Peyer's patch (tissue), 4 donors: Measurements from ENCODE around the gene CDC37. TPM values are rescaled to one million over a fixed set of nuclear protein-coding genes. Genes with fewer than 3 reads are reported as not detected.
A peak's percentile ranks its signal among the peaks of the same experiment; 100 is the strongest.

Experiments used
- DNase-seq, 3 donors: peaks; one replicate each; pipeline ENCODE4 v3.0.0-alpha.2; 2017 to 2019
- H3K27ac ChIP-seq, 4 donors: fragments of 200-600 bp; sonication (generic); one replicate each; pipeline ENCODE4 v1.5.1; 2016 to 2019
- H3K27me3 ChIP-seq, 2 donors: fragments of 200-600 bp; sonication (generic); one replicate each; pipeline ENCODE4 v1.5.1; 2019
- H3K36me3 ChIP-seq, 3 donors: fragments of 200-600 bp; sonication (generic); one replicate each; pipeline ENCODE4 v1.5.1; 2016 to 2019
- H3K4me1 ChIP-seq, 4 donors: fragments of 200-600 bp; sonication (generic); one replicate each; pipeline ENCODE4 v1.5.1; 2016 to 2019
- H3K4me3 ChIP-seq, 4 donors: fragments of 200-600 bp; sonication (generic); 1 replicate in 3 of 4; 2 replicates in 1 of 4; pipeline ENCODE4 v1.5.1; 2016 to 2019; ENCODE audit warnings: mild to moderate bottlenecking in 1 of 4
- H3K9me3 ChIP-seq, 4 donors: fragments of 200-600 bp; sonication (generic); one replicate each; pipeline ENCODE4 v1.5.1; 2016 to 2019; ENCODE audit warnings: mild to moderate bottlenecking in 1 of 4
- CTCF ChIP-seq, 6 experiments: fragments of 450-650 bp in 4 of 6; fragments of 200-600 bp in 2 of 6; sonication (generic) in 1 of 6; IDR thresholded peaks; one replicate each; pipeline ENCODE4 v1.5.1; 2017 to 2019; ENCODE audit warnings: antibody characterized with exemption in 6 of 6, mild to moderate bottlenecking in 3 of 6, moderate library complexity in 1 of 6
- POLR2A ChIP-seq, 2 donors: fragments of 450-650 bp; IDR thresholded peaks; one replicate each; pipeline ENCODE4 v1.5.1; 2017; ENCODE audit warnings: antibody characterized with exemption in 2 of 2, mild to moderate bottlenecking in 2 of 2, moderate library complexity in 2 of 2
- total RNA-seq, 4 donors: library from RNA; depleted of rRNA; stranded (reverse); fragments of >200 nt; gene quantifications; one replicate each; pipeline ENCODE4 v1.1.0, GENCODE V29; 2016

CDC37 gene
- total RNA-seq, 4 donors from 2014 or later, result 118 to 443 (median 159) TPM

GRCh38 chr19:10439588-10439987 is 36.2 kb upstream of the CDC37 start:
- no peak for DNase-seq
- H3K4me1 ChIP-seq, result no peaks in the 10 kb centered on the region
- H3K4me3 ChIP-seq, result no peak overlapping the region
- no peak overlapping the region for H3K27ac ChIP-seq
- TF ChIP-seq POLR2A (IDR thresholded peaks at IDR 0.05) (no peak), CTCF (IDR thresholded peaks at IDR 0.05) (no peak)
- no peaks in the 10 kb centered on the region for H3K27me3 ChIP-seq
- H3K9me3 ChIP-seq, result no peaks in the 10 kb centered on the region
- no peaks in the 10 kb centered on the region for H3K36me3 ChIP-seq

GRCh38 chr19:10433131-10433536 is 29.8 kb upstream of the CDC37 start:
- peak overlapping the region in 1 of 4 donors; percentile 64 for H3K4me3 ChIP-seq
- peak overlapping the region in 2 of 4 donors; percentile 75 to 87 for H3K27ac ChIP-seq
- no peaks in the 10 kb centered on the region for H3K36me3 ChIP-seq
- no peaks in the 10 kb centered on the region for H3K9me3 ChIP-seq
- H3K27me3 ChIP-seq, result no peaks in the 10 kb centered on the region
- no peak for TF ChIP-seq CTCF (IDR thresholded peaks at IDR 0.05)
- TF ChIP-seq POLR2A (IDR thresholded peaks at IDR 0.05), result no peak
- peaks cover 3 to 25% (median 20%) of the 10 kb centered on the region in 4 donors for H3K4me1 ChIP-seq
- no peak for DNase-seq

GRCh38 chr19:10432736-10433130 is 29.4 kb upstream of the CDC37 start:
- no peaks in the 10 kb centered on the region for H3K27me3 ChIP-seq
- no peak for DNase-seq
- no peaks in the 10 kb centered on the region for H3K36me3 ChIP-seq
- H3K4me3 ChIP-seq, result peak overlapping the region; percentile 54 to 64 (median 59)
- peaks cover 3 to 25% (median 20%) of the 10 kb centered on the region in 4 donors for H3K4me1 ChIP-seq
- H3K9me3 ChIP-seq, result no peaks in the 10 kb centered on the region
- H3K27ac ChIP-seq, result peak overlapping the region; percentile 75 to 87 (median 79)
- TF ChIP-seq CTCF (IDR thresholded peaks at IDR 0.05) (no peak), POLR2A (IDR thresholded peaks at IDR 0.05) (no peak)

GRCh38 chr19:10431943-10432735 is 28.8 kb upstream of the CDC37 start:
- TF ChIP-seq POLR2A (IDR thresholded peaks at IDR 0.05) (no peak), CTCF (IDR thresholded peaks at IDR 0.05) (no peak)
- Histone ChIP-seq H3K27me3 (no peaks in the 10 kb centered on the region), H3K36me3 (no peaks in the 10 kb centered on the region), H3K27ac (peak overlapping the region; percentile 75 to 87 (median 79)), H3K4me3 (peak overlapping the region; percentile 54 to 64 (median 59)), H3K4me1 (peaks cover 3 to 25% (median 21%) of the 10 kb centered on the region in 4 donors), H3K9me3 (no peaks in the 10 kb centered on the region)
- peak; percentile 73 to 90 (median 77) for DNase-seq

GRCh38 chr19:10431254-10431942 is 28.1 kb upstream of the CDC37 start:
- H3K27ac ChIP-seq, result peak overlapping the region; percentile 75 to 87 (median 79)
- H3K36me3 ChIP-seq, result no peaks in the 10 kb centered on the region
- H3K9me3 ChIP-seq, result no peaks in the 10 kb centered on the region
- DNase-seq, result peak in 2 of 3 donors; percentile 70 to 80
- no peaks in the 10 kb centered on the region for H3K27me3 ChIP-seq
- H3K4me3 ChIP-seq, result peak overlapping the region; percentile 54 to 64 (median 59)
- H3K4me1 ChIP-seq, result peaks cover 3 to 25% (median 21%) of the 10 kb centered on the region in 4 donors
- TF ChIP-seq CTCF (IDR thresholded peaks at IDR 0.05) (peak in 1 of 6 experiments; percentile 5), POLR2A (IDR thresholded peaks at IDR 0.05) (no peak)
